Gastroesophageal sphincter (tissue), 4 donors: ENCODE measurements around the gene SAMD8. TPM values are rescaled to one million over a fixed set of nuclear protein-coding genes. Genes with fewer than 3 reads are reported as not detected.

Source experiments
- ATAC-seq: fragments of 150-250 bp; one replicate; pipeline ENCODE4 v1.9.1; 2016; ENCODE audit warnings: mild to moderate bottlenecking, moderate library complexity
- H3K27ac ChIP-seq, 4 donors: fragments of 200-600 bp; sonication (generic) in 3 of 4; 1 replicate in 3 of 4; 2 replicates in 1 of 4; pipeline ENCODE4 v1.5.1; 2016 to 2019
- H3K27me3 ChIP-seq: fragments of 200-600 bp; sonication (generic); one replicate; pipeline ENCODE4 v1.5.1; 2019
- H3K36me3 ChIP-seq, 2 donors: fragments of 200-600 bp; sonication (generic); one replicate each; pipeline ENCODE4 v1.5.1; 2019; ENCODE audit warnings: control low read depth in 1 of 2
- H3K4me1 ChIP-seq, 3 donors: fragments of 200-600 bp; sonication (generic); 1 replicate in 2 of 3; 2 replicates in 1 of 3; pipeline ENCODE4 v1.5.1; 2016 to 2019; ENCODE audit warnings: control low read depth in 2 of 3
- H3K4me3 ChIP-seq, 2 donors: fragments of 200-600 bp; sonication (generic); one replicate each; pipeline ENCODE4 v1.5.1; 2019; ENCODE audit warnings: mild to moderate bottlenecking in 1 of 2, moderate library complexity in 1 of 2
- H3K9me3 ChIP-seq, 3 donors: fragments of 200-600 bp; sonication (generic); one replicate each; pipeline ENCODE4 v1.5.1; 2017 to 2019; ENCODE audit warnings: control low read depth in 2 of 3
- EP300 ChIP-seq: sonication (generic); formaldehyde crosslinking; IDR thresholded peaks from one replicate; pipeline ENCODE4 v1.6.1; 2017; ENCODE audit warnings: antibody characterized with exemption, mild to moderate bottlenecking
- POLR2A ChIP-seq, 2 donors: fragments of 450-650 bp; IDR thresholded peaks; one replicate each; pipeline ENCODE4 v1.6.1; 2017; ENCODE audit warnings: antibody characterized with exemption in 2 of 2, mild to moderate bottlenecking in 2 of 2, moderate library complexity in 1 of 2
- POLR2AphosphoS5 ChIP-seq: sonication (generic); formaldehyde crosslinking; IDR thresholded peaks from one replicate; pipeline ENCODE4 v1.6.1; 2017; ENCODE audit warnings: antibody characterized with exemption
- WGBS, 2 donors: methylation state at CpG; one replicate each; pipeline ENCODE4 v1.1.5; 2018; ENCODE audit warnings: low coverage in 1 of 2; 5-methylcytosine and 5-hydroxymethylcytosine counted together
- total RNA-seq, 4 donors: library from RNA; depleted of rRNA; stranded (reverse); fragments of >200 nt; gene quantifications; one replicate each; pipeline ENCODE4 v1.1.0, GENCODE V29; 2016
- TF ChIP-seq, protein P1 (sequence below), 4 experiments: fragments of 200-600 bp in 2 of 4; fragments of 450-650 bp in 2 of 4; sonication (generic) in 1 of 4; IDR thresholded peaks; one replicate each; pipeline ENCODE4 v1.5.1; 2017 to 2019; ENCODE audit warnings: antibody characterized with exemption in 4 of 4, mild to moderate bottlenecking in 2 of 4, moderate library complexity in 2 of 4

Gene SAMD8
- total RNA-seq, 4 donors from 2014 or later = 23.2 to 33.8 (median 30.7) TPM

DNA sequence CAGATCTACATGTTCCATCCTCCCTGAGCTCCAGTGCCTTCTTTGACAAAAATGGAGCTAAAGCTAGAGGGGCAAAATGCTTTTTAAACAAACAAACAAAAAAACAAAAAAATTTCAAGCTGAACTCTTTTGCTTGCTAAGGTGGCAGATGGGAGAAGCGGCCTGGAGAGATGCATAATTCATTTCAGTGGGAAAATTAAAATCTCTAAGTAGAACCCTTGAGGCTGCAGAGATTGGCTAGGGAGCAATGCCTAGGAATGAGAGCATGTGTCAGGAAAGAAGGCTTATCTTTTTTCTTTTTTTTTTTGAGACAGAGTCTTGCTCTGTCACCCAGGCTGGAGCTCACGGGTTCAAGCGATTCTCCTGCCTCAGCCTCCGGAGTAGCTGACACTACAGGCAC is 46.4 kb upstream of the SAMD8 start:
- Histone ChIP-seq H3K4me3 (no peak overlapping the region), H3K27ac (peak overlapping the region in 2 of 4 donors; percentile 25 to 31), H3K9me3 (no peaks in the 10 kb centered on the region), H3K36me3 (no peaks in the 10 kb centered on the region), H3K4me1 (peaks cover 0 to 13% (median 0%) of the 10 kb centered on the region in 3 donors), H3K27me3 (no peaks in the 10 kb centered on the region)
- ATAC-seq = no peak
- TF ChIP-seq, protein P1, sequence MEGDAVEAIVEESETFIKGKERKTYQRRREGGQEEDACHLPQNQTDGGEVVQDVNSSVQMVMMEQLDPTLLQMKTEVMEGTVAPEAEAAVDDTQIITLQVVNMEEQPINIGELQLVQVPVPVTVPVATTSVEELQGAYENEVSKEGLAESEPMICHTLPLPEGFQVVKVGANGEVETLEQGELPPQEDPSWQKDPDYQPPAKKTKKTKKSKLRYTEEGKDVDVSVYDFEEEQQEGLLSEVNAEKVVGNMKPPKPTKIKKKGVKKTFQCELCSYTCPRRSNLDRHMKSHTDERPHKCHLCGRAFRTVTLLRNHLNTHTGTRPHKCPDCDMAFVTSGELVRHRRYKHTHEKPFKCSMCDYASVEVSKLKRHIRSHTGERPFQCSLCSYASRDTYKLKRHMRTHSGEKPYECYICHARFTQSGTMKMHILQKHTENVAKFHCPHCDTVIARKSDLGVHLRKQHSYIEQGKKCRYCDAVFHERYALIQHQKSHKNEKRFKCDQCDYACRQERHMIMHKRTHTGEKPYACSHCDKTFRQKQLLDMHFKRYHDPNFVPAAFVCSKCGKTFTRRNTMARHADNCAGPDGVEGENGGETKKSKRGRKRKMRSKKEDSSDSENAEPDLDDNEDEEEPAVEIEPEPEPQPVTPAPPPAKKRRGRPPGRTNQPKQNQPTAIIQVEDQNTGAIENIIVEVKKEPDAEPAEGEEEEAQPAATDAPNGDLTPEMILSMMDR (IDR thresholded peaks at IDR 0.05) = no peak
- TF ChIP-seq EP300 = no peak
- no peak for TF ChIP-seq POLR2A (IDR thresholded peaks at IDR 0.05)
- no peak for TF ChIP-seq POLR2AphosphoS5
- WGBS, 2 donors = 70 to 75% methylated on average over 1 to 2 of the region's 4 CpGs

DNA sequence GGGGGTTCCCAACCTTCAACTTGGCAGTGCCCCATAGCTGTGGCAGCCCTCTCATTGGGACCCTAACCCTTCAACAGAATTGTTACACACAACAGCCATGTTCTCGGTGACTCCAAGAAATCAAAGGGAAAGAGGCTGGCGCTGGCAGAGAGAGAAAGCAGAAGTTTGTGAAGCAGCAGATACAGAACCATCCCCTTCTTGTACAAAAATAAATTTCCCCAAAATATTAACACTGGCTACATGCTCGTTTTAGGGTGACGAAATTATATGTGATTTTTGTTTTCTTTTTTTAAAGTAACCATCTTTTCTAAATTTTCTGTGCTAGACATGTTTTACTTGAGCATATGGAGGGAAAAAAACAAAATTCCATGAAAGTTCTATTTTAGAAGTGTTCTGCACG is 45.2 kb upstream of the SAMD8 start:
- 65 to 92% methylated on average over 4 to 5 of the region's 5 CpGs for WGBS, 2 donors
- H3K27ac ChIP-seq = no peak overlapping the region
- no peak for ATAC-seq

DNA sequence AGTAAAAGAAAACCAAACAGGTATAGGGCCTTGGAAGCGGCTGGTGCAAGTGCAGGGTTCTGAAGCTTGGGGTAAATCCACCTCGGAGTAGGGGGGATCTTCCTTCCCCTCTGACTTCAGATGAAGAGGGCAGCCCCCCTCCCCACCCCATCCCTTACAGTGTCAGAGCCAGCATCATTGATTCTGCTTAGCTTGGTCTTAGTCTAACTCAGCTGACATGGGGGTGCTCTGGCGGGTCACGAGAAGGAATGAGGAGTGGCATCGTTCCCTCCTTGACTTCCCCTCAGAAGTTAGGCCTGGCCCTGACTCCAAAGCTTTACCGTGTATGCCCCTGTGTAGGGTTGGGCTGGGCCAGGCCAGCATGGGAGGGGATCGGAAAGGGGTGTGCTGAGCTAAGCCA is 44.2 kb upstream of the SAMD8 start:
- Histone ChIP-seq H3K27ac (no peak overlapping the region), H3K4me3 (no peak overlapping the region), H3K27me3 (no peaks in the 10 kb centered on the region), H3K36me3 (no peaks in the 10 kb centered on the region), H3K4me1 (peaks cover 0 to 29% (median 0%) of the 10 kb centered on the region in 3 donors), H3K9me3 (no peaks in the 10 kb centered on the region)
- no peak for ATAC-seq
- TF ChIP-seq POLR2AphosphoS5 (no peak), EP300 (no peak), POLR2A (IDR thresholded peaks at IDR 0.05) (no peak)
- TF ChIP-seq, protein P1 (IDR thresholded peaks at IDR 0.05) = no peak
- WGBS, 2 donors = 100% methylated on average over 1 of the region's 7 CpGs; no CpG with 5 or more reads in 1 of the 2 donors

More for the DNA sequence above, 45.2 kb upstream of the SAMD8 start:
- H3K36me3 ChIP-seq = no peaks in the 10 kb centered on the region
- no peak for TF ChIP-seq POLR2A (IDR thresholded peaks at IDR 0.05)
- no peak for TF ChIP-seq POLR2AphosphoS5
- TF ChIP-seq, protein P1 (IDR thresholded peaks at IDR 0.05) = no peak
- TF ChIP-seq EP300 = no peak
- H3K9me3 ChIP-seq = no peaks in the 10 kb centered on the region
- peaks cover 0 to 24% (median 0%) of the 10 kb centered on the region in 3 donors for H3K4me1 ChIP-seq
- H3K27me3 ChIP-seq = no peaks in the 10 kb centered on the region
- H3K4me3 ChIP-seq = no peak overlapping the region

DNA sequence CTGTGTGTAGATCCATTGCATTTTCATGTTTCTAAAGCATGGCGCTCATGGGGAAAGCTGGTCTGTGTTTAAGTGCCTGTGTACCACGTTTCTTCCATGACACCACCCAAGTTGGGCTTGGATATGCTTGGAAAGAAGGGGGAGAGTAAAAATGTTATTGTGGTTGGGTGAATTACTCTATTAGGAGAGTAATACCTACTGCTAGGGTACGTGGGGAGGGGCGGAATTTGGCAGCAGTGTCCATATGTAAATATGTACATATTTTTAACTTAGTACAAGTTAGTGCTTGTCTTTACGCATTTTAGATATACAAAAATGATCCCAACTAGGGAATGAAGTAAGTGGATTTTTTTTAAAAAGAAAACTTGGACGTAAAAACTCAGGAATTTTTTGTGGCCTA is 42.9 kb upstream of the SAMD8 start:
- TF ChIP-seq, protein P1 (IDR thresholded peaks at IDR 0.05) = no peak
- no peak for TF ChIP-seq POLR2AphosphoS5
- no peak for TF ChIP-seq EP300
- TF ChIP-seq POLR2A (IDR thresholded peaks at IDR 0.05) = no peak
- Histone ChIP-seq H3K4me1 (peaks cover 0 to 29% (median 0%) of the 10 kb centered on the region in 3 donors), H3K27ac (no peak overlapping the region), H3K36me3 (no peaks in the 10 kb centered on the region), H3K4me3 (no peak overlapping the region), H3K9me3 (no peaks in the 10 kb centered on the region), H3K27me3 (no peaks in the 10 kb centered on the region)
- no peak for ATAC-seq
- WGBS, 2 donors = 51 to 59% methylated on average over 4 to 6 of the region's 6 CpGs

DNA sequence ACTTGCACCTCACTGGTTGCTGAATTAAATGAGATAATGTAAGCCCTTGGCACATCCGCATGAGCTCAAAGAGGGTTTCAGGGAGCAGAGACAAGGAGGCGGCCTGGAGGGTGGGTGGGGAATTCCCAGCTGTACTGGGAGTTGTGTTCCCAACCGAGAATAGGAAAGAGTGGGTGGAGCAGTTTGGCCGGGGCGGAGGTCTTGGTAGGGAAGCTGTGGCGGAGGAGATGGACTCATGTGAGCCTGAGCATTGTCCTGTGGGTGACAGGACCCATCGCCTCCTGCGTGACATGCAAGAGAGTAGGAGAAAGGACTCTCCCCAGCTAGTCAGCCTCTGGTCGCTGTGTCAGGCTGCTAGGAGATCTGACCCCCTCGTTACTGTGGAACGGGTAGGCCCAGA is 41.0 kb upstream of the SAMD8 start:
- no peaks in the 10 kb centered on the region for H3K27me3 ChIP-seq
- no peak for TF ChIP-seq POLR2AphosphoS5
- TF ChIP-seq POLR2A (IDR thresholded peaks at IDR 0.05) = no peak
- no peak for TF ChIP-seq EP300
- TF ChIP-seq, protein P1 (IDR thresholded peaks at IDR 0.05) = no peak
- 86 to 90% methylated on average over 2 to 9 of the region's 11 CpGs for WGBS, 2 donors
- no peaks in the 10 kb centered on the region for H3K36me3 ChIP-seq
- ATAC-seq = no peak
- no peak overlapping the region for H3K4me3 ChIP-seq
- peaks cover 0 to 16% (median 0%) of the 10 kb centered on the region in 3 donors for H3K4me1 ChIP-seq
- no peak overlapping the region for H3K27ac ChIP-seq
- H3K9me3 ChIP-seq = no peaks in the 10 kb centered on the region
